Measurements from ENCODE around the gene NRXN2.

The NRXN2 gene

DNA sequence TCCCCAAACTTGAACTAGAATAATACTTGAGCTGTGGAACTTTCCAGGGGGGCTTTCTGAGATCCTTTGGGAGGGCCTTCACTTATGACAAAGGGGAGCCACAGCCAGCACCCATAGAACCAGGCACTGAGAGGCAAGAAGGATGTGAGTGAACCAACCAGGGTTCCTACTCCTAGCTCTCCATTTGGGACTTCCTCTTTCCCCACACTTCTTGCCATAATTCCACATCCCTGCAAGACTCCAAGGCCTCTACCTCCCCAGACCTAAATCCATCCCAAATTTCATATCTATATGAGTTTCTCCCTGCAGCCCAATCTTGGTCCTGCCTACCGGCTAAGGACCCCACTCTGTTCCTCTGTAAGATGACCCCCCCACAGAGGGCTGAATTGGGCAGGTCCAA lies 31.5 kb downstream of the NRXN2 start:
- Histone ChIP-seq H2AFZ (ENCODE audit: low read length) (no peak overlapping the region), H3K79me1 (ENCODE audit: low read depth, low read length) (no peaks in the 10 kb centered on the region), H3K14ac (ENCODE audit: low read length) (no peak overlapping the region), H3K23ac (ENCODE audit: low read depth, low read length, poor library complexity) (no peak overlapping the region), H2BK12ac (ENCODE audit: low read length) (no peak overlapping the region), H2AK5ac (ENCODE audit: low read depth, low read length) (no peak overlapping the region), H2BK15ac (ENCODE audit: low read length) (no peak overlapping the region), H4K91ac (ENCODE audit: low read depth, low read length, poor library complexity) (no peak overlapping the region), H3K9ac (ENCODE audit: low read depth, low read length, poor library complexity) (no peak overlapping the region), H3K4me3 (ENCODE audit: low read length in 2 of 2) (no peak overlapping the region), H3K4me1 (ENCODE audit: control insufficient read depth in 2 of 2, insufficient read depth in 1 of 2, low read depth in 1 of 2, low read length in 2 of 2) (peaks cover 11 to 28% of the 10 kb centered on the region in 2 donors), H3K4me2 (ENCODE audit: insufficient read depth, low read length, poor library complexity, severe bottlenecking) (no peak overlapping the region), H3K36me3 (replicated peaks in 1 of 2; ENCODE audit: control insufficient read depth in 2 of 2, insufficient read depth in 2 of 2, low read length in 2 of 2) (no peaks in the 10 kb centered on the region), H3K9me3 (replicated peaks in 1 of 2; ENCODE audit: control insufficient read depth in 2 of 2, insufficient read depth in 1 of 2, low read depth in 1 of 2, low read length in 2 of 2) (no peaks in the 10 kb centered on the region), H2BK120ac (ENCODE audit: low read depth, low read length) (no peak overlapping the region), H3K4ac (ENCODE audit: low read length) (no peak overlapping the region), H2BK5ac (ENCODE audit: low read length) (no peak overlapping the region), H3K27ac (replicated peaks; ENCODE audit: low read length) (no peak overlapping the region), H3K27me3 (ENCODE audit: control insufficient read depth in 3 of 3, insufficient read depth in 3 of 3, low read depth in 1 of 3, low read length in 3 of 3) (no peaks in the 10 kb centered on the region), H3K18ac (ENCODE audit: low read length) (no peak overlapping the region), H4K8ac (ENCODE audit: low read depth, low read length) (no peak overlapping the region)
- WGBS, 2 donors (ENCODE audit: extremely low coverage in 2 of 2, insufficient read length in 2 of 2, insufficient replicate concordance in 1 of 2): no CpG with 5 or more reads among the region's 1 CpG
- no peak for DNase-seq (ENCODE audit: low spot score)

DNA sequence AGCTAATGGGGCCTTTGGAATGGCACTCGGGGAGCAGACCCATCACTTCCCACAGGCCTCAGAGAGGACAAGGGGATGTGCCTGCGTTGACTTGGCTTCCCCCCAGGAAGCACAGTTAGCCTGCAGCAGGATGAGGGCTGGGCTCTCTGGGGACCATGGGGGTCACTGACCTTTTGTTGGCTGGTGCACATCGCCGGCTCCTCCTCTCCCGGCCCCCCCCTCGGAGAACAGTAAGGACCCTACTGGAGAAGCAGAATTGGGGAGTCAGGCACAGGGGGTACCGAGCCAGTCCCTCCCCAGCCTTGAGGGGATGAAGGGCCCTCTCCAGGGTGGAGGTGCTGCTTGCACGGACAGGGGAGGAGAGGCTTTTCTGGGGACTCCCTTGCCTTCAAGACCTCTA lies 32.8 kb downstream of the NRXN2 start:
- DNase-seq (ENCODE audit: low spot score): no peak
- Histone ChIP-seq H3K18ac (ENCODE audit: low read length) (no peak overlapping the region), H3K27ac (replicated peaks; ENCODE audit: low read length) (no peak overlapping the region), H3K4me3 (ENCODE audit: low read length in 2 of 2) (no peak overlapping the region), H2AK5ac (ENCODE audit: low read depth, low read length) (peak overlapping the region; percentile 10), H3K4ac (ENCODE audit: low read length) (no peak overlapping the region), H3K27me3 (ENCODE audit: control insufficient read depth in 3 of 3, insufficient read depth in 3 of 3, low read depth in 1 of 3, low read length in 3 of 3) (no peaks in the 10 kb centered on the region), H3K9ac (ENCODE audit: low read depth, low read length, poor library complexity) (no peak overlapping the region), H2BK15ac (ENCODE audit: low read length) (peak overlapping the region; percentile 35), H4K91ac (ENCODE audit: low read depth, low read length, poor library complexity) (no peak overlapping the region), H2AFZ (ENCODE audit: low read length) (no peak overlapping the region), H2BK12ac (ENCODE audit: low read length) (no peak overlapping the region), H3K4me2 (ENCODE audit: insufficient read depth, low read length, poor library complexity, severe bottlenecking) (no peak overlapping the region), H3K4me1 (ENCODE audit: control insufficient read depth in 2 of 2, insufficient read depth in 1 of 2, low read depth in 1 of 2, low read length in 2 of 2) (peaks cover 11 to 28% of the 10 kb centered on the region in 2 donors), H3K9me3 (replicated peaks in 1 of 2; ENCODE audit: control insufficient read depth in 2 of 2, insufficient read depth in 1 of 2, low read depth in 1 of 2, low read length in 2 of 2) (no peaks in the 10 kb centered on the region), H3K23ac (ENCODE audit: low read depth, low read length, poor library complexity) (no peak overlapping the region), H3K14ac (ENCODE audit: low read length) (no peak overlapping the region), H2BK5ac (ENCODE audit: low read length) (no peak overlapping the region), H4K8ac (ENCODE audit: low read depth, low read length) (no peak overlapping the region), H2BK120ac (ENCODE audit: low read depth, low read length) (no peak overlapping the region), H3K36me3 (replicated peaks in 1 of 2; ENCODE audit: control insufficient read depth in 2 of 2, insufficient read depth in 2 of 2, low read length in 2 of 2) (no peaks in the 10 kb centered on the region), H3K79me1 (ENCODE audit: low read depth, low read length) (no peaks in the 10 kb centered on the region)
- no CpG with 5 or more reads among the region's 8 CpGs for WGBS, 2 donors (ENCODE audit: extremely low coverage in 2 of 2, insufficient read length in 2 of 2, insufficient replicate concordance in 1 of 2)

- no peak overlapping the region for H2BK120ac ChIP-seq (ENCODE audit: low read depth, low read length)
- no CpG with 5 or more reads among the region's 13 CpGs for WGBS, 2 donors (ENCODE audit: extremely low coverage in 2 of 2, insufficient read length in 2 of 2, insufficient replicate concordance in 1 of 2)
- H3K27ac ChIP-seq (replicated peaks; ENCODE audit: low read length): no peak overlapping the region
These were observed 34.4 kb downstream of the NRXN2 start for GRCh38 chr11:64688534-64688982.

DNA sequence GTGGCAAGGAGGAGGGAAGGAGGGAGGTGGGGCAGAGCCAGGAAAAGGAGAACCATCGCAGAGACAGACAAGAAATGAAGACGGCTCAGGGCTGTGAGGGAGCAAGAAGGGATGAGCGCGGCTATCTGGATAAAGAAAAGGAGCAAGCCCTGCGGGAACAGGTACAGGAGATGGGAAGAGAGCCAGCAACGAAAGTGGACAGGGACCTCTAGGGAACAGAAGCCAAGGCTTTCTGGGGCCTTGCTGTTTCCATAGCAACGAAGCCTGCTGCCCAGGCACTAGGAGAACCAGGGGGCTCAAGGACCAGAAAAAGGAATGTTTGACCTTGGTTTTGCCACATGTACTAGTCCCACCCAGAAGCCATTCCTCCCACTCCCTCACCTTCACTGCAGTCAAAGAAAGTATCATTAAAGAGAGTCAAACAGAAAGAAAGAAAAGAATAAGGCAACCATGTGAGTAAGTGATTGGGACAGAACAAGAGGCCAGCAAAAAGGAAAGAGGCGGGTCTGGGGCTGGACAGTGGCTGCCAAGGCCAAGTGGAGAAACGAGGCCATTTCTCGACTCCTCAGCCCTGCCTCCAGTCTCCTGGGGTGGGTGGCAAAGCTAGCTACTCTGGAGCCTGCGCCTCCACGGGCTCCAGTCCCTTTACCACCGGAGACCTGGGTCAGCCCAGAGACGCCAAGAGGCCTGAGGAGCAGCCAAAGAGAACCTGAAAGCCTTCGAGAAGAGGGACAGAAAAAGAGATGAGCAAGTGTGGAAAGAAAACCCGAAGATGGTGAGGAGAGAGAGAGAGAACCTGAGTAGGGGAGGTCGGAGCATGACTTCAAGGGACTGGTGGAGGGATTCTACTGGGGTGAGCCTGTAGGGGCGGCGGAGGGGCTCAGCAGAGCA lies 35.1 kb downstream of the NRXN2 start:
- H2AFZ ChIP-seq (ENCODE audit: low read length): peak overlapping the region; percentile 91
- no peaks in the 10 kb centered on the region for H3K9me3 ChIP-seq (replicated peaks in 1 of 2; ENCODE audit: control insufficient read depth in 2 of 2, insufficient read depth in 1 of 2, low read depth in 1 of 2, low read length in 2 of 2)
- H3K4me2 ChIP-seq (ENCODE audit: insufficient read depth, low read length, poor library complexity, severe bottlenecking): no peak overlapping the region
- no peak overlapping the region for H3K23ac ChIP-seq (ENCODE audit: low read depth, low read length, poor library complexity)
- H4K91ac ChIP-seq (ENCODE audit: low read depth, low read length, poor library complexity): no peak overlapping the region
- H2BK15ac ChIP-seq (ENCODE audit: low read length): no peak overlapping the region
- no peak overlapping the region for H3K4ac ChIP-seq (ENCODE audit: low read length)
- no peak overlapping the region for H2BK120ac ChIP-seq (ENCODE audit: low read depth, low read length)
- H4K8ac ChIP-seq (ENCODE audit: low read depth, low read length): no peak overlapping the region
- peaks cover 0 to 2% (median 0%) of the 10 kb centered on the region in 3 experiments for H3K27me3 ChIP-seq (ENCODE audit: control insufficient read depth in 3 of 3, insufficient read depth in 3 of 3, low read depth in 1 of 3, low read length in 3 of 3)
- peak overlapping the region; percentile 45 for H3K18ac ChIP-seq (ENCODE audit: low read length)
- H3K4me1 ChIP-seq (ENCODE audit: control insufficient read depth in 2 of 2, insufficient read depth in 1 of 2, low read depth in 1 of 2, low read length in 2 of 2): peaks cover 3 to 14% of the 10 kb centered on the region in 2 donors
- WGBS, 2 donors (ENCODE audit: extremely low coverage in 2 of 2, insufficient read length in 2 of 2, insufficient replicate concordance in 1 of 2): no CpG with 5 or more reads among the region's 19 CpGs
- H2BK12ac ChIP-seq (ENCODE audit: low read length): no peak overlapping the region
- no peak overlapping the region for H3K9ac ChIP-seq (ENCODE audit: low read depth, low read length, poor library complexity)
- no peaks in the 10 kb centered on the region for H3K79me1 ChIP-seq (ENCODE audit: low read depth, low read length)
- DNase-seq (ENCODE audit: low spot score): no peak
- no peak overlapping the region for H3K14ac ChIP-seq (ENCODE audit: low read length)
- no peak overlapping the region for H3K4me3 ChIP-seq (ENCODE audit: low read length in 2 of 2)
- no peak overlapping the region for H3K27ac ChIP-seq (replicated peaks; ENCODE audit: low read length)
- H2BK5ac ChIP-seq (ENCODE audit: low read length): no peak overlapping the region
- no peak overlapping the region for H2AK5ac ChIP-seq (ENCODE audit: low read depth, low read length)
- H3K36me3 ChIP-seq (replicated peaks in 1 of 2; ENCODE audit: control insufficient read depth in 2 of 2, insufficient read depth in 2 of 2, low read length in 2 of 2): no peaks in the 10 kb centered on the region

More at GRCh38 chr11:64688534-64688982, 34.4 kb downstream of the NRXN2 start:
- H3K27me3 ChIP-seq (ENCODE audit: control insufficient read depth in 3 of 3, insufficient read depth in 3 of 3, low read depth in 1 of 3, low read length in 3 of 3): peaks cover 0 to 2% (median 0%) of the 10 kb centered on the region in 3 experiments
- H2AK5ac ChIP-seq (ENCODE audit: low read depth, low read length): no peak overlapping the region
- H3K14ac ChIP-seq (ENCODE audit: low read length): no peak overlapping the region
- DNase-seq (ENCODE audit: low spot score): peak; percentile 93
- H2BK15ac ChIP-seq (ENCODE audit: low read length): no peak overlapping the region
- H3K79me1 ChIP-seq (ENCODE audit: low read depth, low read length): no peaks in the 10 kb centered on the region
- peak overlapping the region; percentile 88 for H3K18ac ChIP-seq (ENCODE audit: low read length)
- no peak overlapping the region for H4K91ac ChIP-seq (ENCODE audit: low read depth, low read length, poor library complexity)
- no peak overlapping the region for H3K23ac ChIP-seq (ENCODE audit: low read depth, low read length, poor library complexity)
- no peaks in the 10 kb centered on the region for H3K36me3 ChIP-seq (replicated peaks in 1 of 2; ENCODE audit: control insufficient read depth in 2 of 2, insufficient read depth in 2 of 2, low read length in 2 of 2)
- peak overlapping the region; percentile 91 for H2AFZ ChIP-seq (ENCODE audit: low read length)
- H3K4me3 ChIP-seq (ENCODE audit: low read length in 2 of 2): peak overlapping the region; percentile 54 to 76
- no peak overlapping the region for H3K4ac ChIP-seq (ENCODE audit: low read length)
- H2BK5ac ChIP-seq (ENCODE audit: low read length): no peak overlapping the region
- no peak overlapping the region for H3K9ac ChIP-seq (ENCODE audit: low read depth, low read length, poor library complexity)
- H3K4me1 ChIP-seq (ENCODE audit: control insufficient read depth in 2 of 2, insufficient read depth in 1 of 2, low read depth in 1 of 2, low read length in 2 of 2): peaks cover 5 to 14% of the 10 kb centered on the region in 2 donors
- peak overlapping the region; percentile 53 for H3K4me2 ChIP-seq (ENCODE audit: insufficient read depth, low read length, poor library complexity, severe bottlenecking)
- H3K9me3 ChIP-seq (replicated peaks in 1 of 2; ENCODE audit: control insufficient read depth in 2 of 2, insufficient read depth in 1 of 2, low read depth in 1 of 2, low read length in 2 of 2): no peaks in the 10 kb centered on the region
- no peak overlapping the region for H2BK12ac ChIP-seq (ENCODE audit: low read length)
- H4K8ac ChIP-seq (ENCODE audit: low read depth, low read length): no peak overlapping the region

All from neuronal stem cell (in vitro differentiated cells).